NK-92 treated with Interleukin-12 subunit alpha and Interleukin-12 subunit beta, amount 100 ng/mL, for 24 hours (cell line): Measurements from ENCODE around the gene KLHL12.

Experiments used
- DNase-seq: peaks from one replicate; lab custom pipeline; 2025; lab: John Stamatoyannopoulos, UW

Gene KLHL12

DNA sequence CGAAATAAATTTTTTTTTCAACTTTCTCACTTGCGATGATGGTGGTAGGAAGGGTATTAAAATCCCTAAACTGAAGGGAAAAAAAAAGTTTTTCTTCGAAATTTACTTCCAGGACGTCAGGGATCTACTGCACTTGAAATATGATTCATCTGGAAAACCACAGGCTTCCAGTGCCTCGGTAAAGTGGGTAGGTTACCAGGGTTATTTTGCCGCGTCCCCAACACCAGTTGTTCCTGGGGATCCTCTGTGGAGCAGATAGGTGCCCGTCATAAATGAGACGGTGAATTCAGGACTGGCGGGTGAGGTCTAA, 38.9 kb downstream of the KLHL12 start:
- no peak for DNase-seq

DNA sequence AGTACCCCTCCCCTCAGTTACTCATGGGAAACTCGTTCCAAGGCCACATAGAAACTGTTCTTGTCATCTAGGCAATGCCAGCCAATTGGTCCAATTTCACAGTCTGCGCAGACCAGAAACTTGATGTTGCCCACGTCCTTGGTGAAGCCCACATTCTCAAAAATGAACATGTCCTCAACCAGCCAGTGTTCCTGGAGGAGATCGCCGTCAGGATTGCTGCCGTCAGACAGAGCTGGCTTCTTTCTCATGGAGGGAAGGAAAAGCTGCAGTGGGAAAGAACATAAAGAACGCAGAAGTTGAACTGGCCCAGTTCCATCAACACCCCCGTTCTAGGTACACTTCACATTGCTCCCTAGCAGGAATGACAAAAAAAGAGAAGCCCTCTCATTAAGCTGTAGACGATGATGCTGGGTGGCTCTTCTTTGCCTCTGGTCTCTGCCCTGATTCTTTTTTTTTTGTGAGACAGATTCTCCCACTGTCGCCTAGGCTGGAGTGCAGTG, 46.0 kb downstream of the KLHL12 start:
- DNase-seq: no peak

DNA sequence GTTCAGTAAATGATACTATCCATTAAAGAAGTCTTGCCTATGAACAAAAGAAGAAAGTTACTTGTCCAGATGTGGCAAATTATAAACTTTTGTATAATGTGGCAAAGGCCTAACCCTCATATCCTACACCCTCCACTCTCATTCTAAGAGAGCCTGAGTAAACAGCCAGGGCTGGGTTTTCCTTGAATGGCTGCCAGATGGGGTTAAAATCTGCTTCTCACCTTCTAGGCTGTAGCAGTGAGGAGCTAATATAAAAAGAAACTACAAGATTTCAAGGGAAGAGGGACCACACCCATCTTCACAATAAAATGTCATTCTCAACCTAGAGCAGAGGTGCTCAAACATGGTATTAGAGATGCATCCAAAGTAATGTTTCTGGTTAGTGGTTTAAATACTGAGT, 47.0 kb downstream of the KLHL12 start:
- DNase-seq: no peak

GRCh38 chr1:202879128-202879527, 47.9 kb downstream of the KLHL12 start:
- no peak for DNase-seq

- DNase-seq: no peak
Observed at GRCh38 chr1:202873026-202873425, 54.0 kb downstream of the KLHL12 start.

DNA sequence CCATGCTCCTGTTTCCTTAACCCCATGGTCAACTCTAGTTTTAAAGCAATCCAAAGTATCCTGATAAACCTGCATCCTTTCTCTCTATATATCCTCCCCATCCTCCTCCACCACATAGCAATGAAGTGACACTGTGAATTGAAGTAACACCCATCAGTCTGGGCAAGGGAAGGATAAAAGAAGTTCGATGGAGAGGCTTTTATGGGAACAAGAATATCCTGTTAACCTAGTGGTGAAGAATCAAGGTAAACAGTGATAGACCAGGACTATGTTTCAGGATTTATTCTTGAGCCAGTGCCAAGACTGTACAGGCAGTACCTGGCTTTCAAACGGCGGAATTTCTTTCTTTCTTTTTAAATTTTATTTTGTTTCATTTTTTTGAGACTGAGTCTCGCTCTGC, 55.7 kb downstream of the KLHL12 start:
- no peak for DNase-seq

- DNase-seq: no peak
Observed at GRCh38 chr1:202862679-202863560, 64.1 kb downstream of the KLHL12 start.

DNA sequence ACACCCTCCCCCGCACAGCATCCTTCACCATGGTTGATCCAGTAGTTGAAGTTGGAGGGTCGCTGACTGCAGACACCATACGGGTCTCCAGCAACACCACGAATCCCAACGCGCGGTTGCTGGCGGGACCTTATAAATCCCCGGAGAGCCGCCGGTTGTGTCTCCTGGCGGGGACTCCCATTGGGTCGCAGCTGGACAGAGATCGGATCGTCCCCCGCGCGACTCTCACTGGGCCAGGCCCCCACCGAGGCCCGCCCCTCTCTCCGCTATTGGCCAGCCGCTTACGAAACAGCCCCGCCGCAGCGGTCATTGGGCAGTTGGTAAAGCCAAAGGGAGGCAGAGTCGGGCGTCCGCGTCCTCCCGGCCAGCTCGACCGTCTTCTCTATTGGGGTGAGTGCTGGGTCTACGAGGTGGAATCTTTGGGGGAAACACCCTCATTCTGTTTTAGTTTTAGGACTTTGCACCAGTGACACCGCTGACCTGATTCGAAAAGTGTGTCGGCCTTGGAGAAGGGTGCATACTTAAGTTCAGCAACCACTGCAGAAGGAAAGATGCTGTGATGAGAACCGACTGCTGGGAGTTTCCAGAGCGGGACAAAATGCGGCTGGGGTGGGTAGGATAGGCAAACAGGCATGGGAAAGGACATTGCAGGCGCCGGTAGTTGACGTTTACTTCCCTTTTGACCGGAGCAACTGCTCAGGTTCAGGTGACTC, 65.5 kb downstream of the KLHL12 start:
- DNase-seq: no peak

- DNase-seq: no peak
Observed at GRCh38 chr1:202860744-202861419, 66.2 kb downstream of the KLHL12 start.

- no peak for DNase-seq
Observed at GRCh38 chr1:202858789-202859414, 68.1 kb downstream of the KLHL12 start.

GRCh38 chr1:202858331-202858730, 68.7 kb downstream of the KLHL12 start:
- DNase-seq: no peak

- no peak for DNase-seq
Observed at GRCh38 chr1:202857136-202857610, 69.9 kb downstream of the KLHL12 start.

DNA sequence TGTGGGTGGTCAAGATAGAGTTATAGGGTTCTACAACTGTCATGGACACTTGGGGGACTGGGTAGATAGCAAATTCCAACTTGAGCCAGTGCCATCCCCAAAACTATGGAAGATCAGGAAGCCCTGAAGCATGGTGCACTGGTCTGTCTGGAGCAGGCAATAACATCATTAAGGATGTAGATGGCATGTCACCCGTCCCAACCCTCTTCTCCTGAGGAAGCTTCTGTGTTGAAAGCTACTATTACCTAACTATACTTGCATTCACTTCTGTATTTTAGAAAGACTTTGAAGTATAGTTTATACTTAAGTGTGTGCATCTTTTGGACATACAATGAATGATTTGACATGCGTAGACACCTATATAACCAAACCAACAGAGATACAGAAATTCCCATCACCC, 71.0 kb downstream of the KLHL12 start:
- no peak for DNase-seq

GRCh38 chr1:202854787-202855186, 72.2 kb downstream of the KLHL12 start:
- no peak for DNase-seq

DNA sequence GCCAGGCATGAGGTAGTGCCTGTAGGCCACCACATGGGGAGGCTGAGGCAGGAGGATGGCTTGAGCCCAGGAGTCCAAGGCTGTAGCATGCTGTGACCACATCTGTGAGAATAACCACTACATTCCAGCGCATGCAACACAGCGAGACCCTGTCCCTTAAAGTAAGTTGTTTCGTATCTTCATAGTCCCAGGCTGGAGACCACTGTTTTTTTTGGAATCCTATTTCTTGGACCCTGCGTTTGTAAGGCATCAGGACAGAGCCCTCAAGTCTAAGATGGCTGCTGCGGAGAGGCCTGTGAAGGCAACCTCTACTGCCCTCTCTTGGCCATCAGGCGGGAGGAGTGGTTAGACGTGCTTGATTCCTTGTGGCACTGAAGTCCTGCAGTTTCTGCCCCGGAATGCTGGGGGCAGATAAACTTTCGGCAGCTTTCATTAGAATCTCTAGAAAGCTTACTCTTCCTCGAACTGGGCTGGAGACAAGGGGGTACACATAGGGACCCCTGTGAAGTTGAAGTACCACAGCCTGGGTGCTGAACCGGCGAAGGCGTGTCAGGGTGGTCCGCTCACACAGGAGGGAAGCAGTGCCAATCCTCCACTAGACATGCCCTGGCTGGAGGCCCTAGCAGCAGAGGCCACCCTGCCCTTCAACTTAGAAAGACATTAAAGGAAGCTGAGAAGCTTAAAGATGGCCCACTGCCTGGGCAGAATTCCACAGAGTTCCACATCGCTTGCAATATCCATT, 74.7 kb downstream of the KLHL12 start:
- DNase-seq: no peak

- DNase-seq: no peak
Observed at GRCh38 chr1:202850593-202851362, 76.3 kb downstream of the KLHL12 start.

GRCh38 chr1:202848191-202848542, 78.9 kb downstream of the KLHL12 start:
- DNase-seq: no peak

- no peak for DNase-seq
Observed at GRCh38 chr1:202844935-202845334, 82.1 kb downstream of the KLHL12 start.

GRCh38 chr1:202844259-202844658, 82.8 kb downstream of the KLHL12 start:
- no peak for DNase-seq

DNA sequence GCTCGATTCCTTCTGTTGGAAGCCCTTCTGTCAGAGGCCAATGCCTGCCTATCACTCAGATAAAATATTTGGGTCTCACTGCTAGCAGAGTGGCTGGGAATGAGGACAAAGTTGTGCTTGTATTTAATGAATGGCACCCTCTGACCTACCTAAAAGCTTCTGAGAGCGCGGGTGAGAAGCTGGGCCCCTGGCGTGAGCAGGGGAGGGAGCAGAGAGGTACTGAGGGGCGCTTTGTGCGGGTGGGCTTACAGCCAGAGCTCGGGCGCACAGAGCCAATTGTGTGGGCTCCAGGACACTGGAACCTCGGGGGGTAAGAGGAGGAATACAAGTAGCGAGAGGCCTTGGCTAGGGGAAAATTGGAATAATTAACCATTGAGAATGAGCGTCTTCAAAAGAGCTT, 84.0 kb downstream of the KLHL12 start:
- DNase-seq: no peak
